HEK293 (cell line): ENCODE results near the gene KCNE1.

Source experiments
- CTCF ChIA-PET: fragments of 350-600 bp; formaldehyde crosslinking; extraction: SDS; loops from one replicate; lab custom pipeline; 2021; ENCODE audit warnings: antibody characterized with exemption; lab: Yijun Ruan, JAX
- POLR2A ChIA-PET: fragments of 300-600 bp; formaldehyde crosslinking; extraction: SDS; loops from one replicate; lab custom pipeline; 2020; ENCODE audit warnings: antibody characterized with exemption, inconsistent platforms; lab: Yijun Ruan, JAX
- H3K27ac ChIP-seq: fragments of 200-500 bp; sonication (Bioruptor generic); 2 replicates; pipeline ENCODE4 v1.5.1; 2014; ENCODE audit warnings: low read depth, low read length, control low read depth, inconsistent platforms; ENCODE audit errors: extremely low read depth
- H3K36me3 ChIP-seq, 2 experiments: fragments of 200-500 bp in 1 of 2; sonication (Bioruptor generic) in 1 of 2; 1 replicate in 1 of 2; 2 replicates in 1 of 2; pipeline ENCODE4 v1.5.1; 2014 to 2017; ENCODE audit warnings: inconsistent platforms in 2 of 2, low read length in 2 of 2; ENCODE audit not compliant: control insufficient read depth in 2 of 2, insufficient read depth in 1 of 2
- H3K4me1 ChIP-seq: fragments of 200-500 bp; sonication (Bioruptor generic); 2 replicates; pipeline ENCODE4 v1.5.1; 2014; ENCODE audit warnings: mild to moderate bottlenecking, low read length, inconsistent platforms; ENCODE audit not compliant: control insufficient read depth, insufficient read depth
- H3K4me3 ChIP-seq: 2 replicates; pipeline ENCODE4 v1.5.1; 2011; ENCODE audit warnings: low read depth, mild to moderate bottlenecking, control low read depth, low read length, moderate library complexity
- H3K9me3 ChIP-seq: fragments of 200-500 bp; sonication (Bioruptor generic); 2 replicates; pipeline ENCODE4 v1.5.1; 2014; ENCODE audit warnings: low read depth, low read length, inconsistent platforms; ENCODE audit not compliant: control insufficient read depth, insufficient read depth
- ATF2 ChIP-seq: fragments of 450-650 bp; formaldehyde crosslinking; IDR thresholded peaks from 2 replicates; pipeline ENCODE4 v1.5.1; 2016; ENCODE audit warnings: missing biosample characterization, missing genetic modification characterization, low read depth
- OSR2 ChIP-seq: fragments of 450-650 bp; formaldehyde crosslinking; IDR thresholded peaks from 2 replicates; pipeline ENCODE4 v1.5.1; 2016; ENCODE audit warnings: missing biosample characterization, missing genetic modification characterization
- SETDB1 ChIP-seq: IDR thresholded peaks from one replicate; pipeline ENCODE4 v1.6.1; 2017; ENCODE audit warnings: mild to moderate bottlenecking, low read length, moderate library complexity, mixed read lengths; ENCODE audit not compliant: insufficient read length
- YY2 ChIP-seq: fragments of 450-650 bp; formaldehyde crosslinking; IDR thresholded peaks from 2 replicates; pipeline ENCODE4 v1.5.1; 2016; ENCODE audit warnings: missing biosample characterization, missing genetic modification characterization
- ZFHX2 ChIP-seq: fragments of 450-650 bp; formaldehyde crosslinking; conservative IDR thresholded peaks from 2 replicates; pipeline ENCODE4 v1.5.1; 2016; ENCODE audit warnings: missing biosample characterization, missing genetic modification characterization
- ZFP69B ChIP-seq: fragments of 450-650 bp; formaldehyde crosslinking; IDR thresholded peaks from 2 replicates; pipeline ENCODE4 v1.5.1; 2016; ENCODE audit warnings: missing biosample characterization, missing genetic modification characterization
- ZNF211 ChIP-seq: fragments of 450-650 bp; formaldehyde crosslinking; IDR thresholded peaks from 2 replicates; pipeline ENCODE4 v1.5.1; 2016; ENCODE audit warnings: low read depth, missing biosample characterization, missing genetic modification characterization
- ZNF514 ChIP-seq: fragments of 450-650 bp; formaldehyde crosslinking; IDR thresholded peaks from 2 replicates; pipeline ENCODE4 v1.5.1; 2016; ENCODE audit warnings: missing biosample characterization, missing genetic modification characterization
- ZNF530 ChIP-seq: fragments of 450-650 bp; formaldehyde crosslinking; IDR thresholded peaks from 2 replicates; pipeline ENCODE4 v1.5.1; 2016; ENCODE audit warnings: low read depth, missing biosample characterization, missing genetic modification characterization
- ZNF585B ChIP-seq: fragments of 450-650 bp; formaldehyde crosslinking; IDR thresholded peaks from 2 replicates; pipeline ENCODE4 v1.5.1; 2016; ENCODE audit warnings: missing biosample characterization, missing genetic modification characterization
- ZNF621 ChIP-seq: fragments of 450-650 bp; formaldehyde crosslinking; IDR thresholded peaks from 2 replicates; pipeline ENCODE4 v1.5.1; 2017; ENCODE audit warnings: missing biosample characterization, missing genetic modification characterization
- ZNF654 ChIP-seq: fragments of 450-650 bp; formaldehyde crosslinking; IDR thresholded peaks from 2 replicates; pipeline ENCODE4 v1.5.1; 2016; ENCODE audit warnings: low read depth, missing biosample characterization, missing genetic modification characterization
- TF ChIP-seq, protein P1 (sequence below): fragments of 450-650 bp; formaldehyde crosslinking; conservative IDR thresholded peaks from 2 replicates; pipeline ENCODE4 v1.5.1; 2016; ENCODE audit warnings: low read depth, missing biosample characterization, missing genetic modification characterization
- TF ChIP-seq, protein P2 (sequence below): fragments of 450-650 bp; formaldehyde crosslinking; IDR thresholded peaks from 2 replicates; pipeline ENCODE4 v1.5.1; 2016; ENCODE audit warnings: missing biosample characterization, missing genetic modification characterization
- TF ChIP-seq, protein P3 (sequence below): IDR thresholded peaks from 2 replicates; pipeline ENCODE4 v1.6.1; 2011; ENCODE audit warnings: mild to moderate bottlenecking, low read depth, low read length, borderline replicate concordance
- TF ChIP-seq, protein P4 (sequence below): fragments of 450-650 bp; formaldehyde crosslinking; IDR thresholded peaks from 2 replicates; pipeline ENCODE4 v1.5.1; 2016; ENCODE audit warnings: missing biosample characterization, missing genetic modification characterization

KCNE1 gene

DNA sequence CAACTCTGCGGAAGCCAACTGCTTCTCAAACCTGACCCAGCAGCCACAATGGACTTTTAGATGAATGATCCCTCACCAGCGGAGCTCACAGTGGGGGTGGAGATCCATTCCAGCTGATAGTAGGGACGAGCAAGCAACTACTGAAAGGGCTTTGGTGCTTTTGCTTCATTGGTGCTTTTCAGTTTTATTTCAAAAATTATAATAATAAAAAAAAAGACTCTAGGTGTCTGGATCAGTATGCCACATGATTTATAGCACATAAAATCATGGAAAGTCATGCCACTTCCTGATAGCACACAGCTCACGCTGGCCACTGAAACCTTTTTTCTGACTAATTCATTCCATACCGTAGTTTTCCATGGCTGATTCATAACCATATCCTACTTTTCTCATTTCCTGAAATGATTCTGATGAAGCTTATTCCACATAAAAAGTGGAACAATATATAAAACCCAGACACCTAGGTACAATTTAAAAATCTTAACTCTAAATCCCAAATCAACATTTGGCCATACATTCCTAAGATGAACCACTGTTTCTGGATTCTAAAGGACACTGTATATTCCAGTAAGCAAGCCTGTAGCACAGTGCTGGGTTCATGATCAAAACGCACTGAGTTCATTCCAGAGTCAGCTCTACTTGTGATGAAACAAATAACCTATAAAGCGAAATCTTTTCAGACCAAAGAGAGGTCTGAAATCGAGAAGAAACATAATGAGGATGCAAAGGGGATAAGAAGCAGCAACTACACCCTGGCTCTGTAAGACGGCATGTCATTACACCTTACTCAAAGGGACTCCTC lies 41.3 kb upstream of the KCNE1 start:
- ChIA-PET POLR2A (no interaction called here), CTCF (interaction anchor here (1.1 to 3.2 kb wide), 3 partner anchors 10 to 50 kb away, joined by 3 to 17 read pairs (median 16); no protein-coding TSS in a partner anchor)
- no peak overlapping the region for H3K27ac ChIP-seq
- TF ChIP-seq, protein P1, sequence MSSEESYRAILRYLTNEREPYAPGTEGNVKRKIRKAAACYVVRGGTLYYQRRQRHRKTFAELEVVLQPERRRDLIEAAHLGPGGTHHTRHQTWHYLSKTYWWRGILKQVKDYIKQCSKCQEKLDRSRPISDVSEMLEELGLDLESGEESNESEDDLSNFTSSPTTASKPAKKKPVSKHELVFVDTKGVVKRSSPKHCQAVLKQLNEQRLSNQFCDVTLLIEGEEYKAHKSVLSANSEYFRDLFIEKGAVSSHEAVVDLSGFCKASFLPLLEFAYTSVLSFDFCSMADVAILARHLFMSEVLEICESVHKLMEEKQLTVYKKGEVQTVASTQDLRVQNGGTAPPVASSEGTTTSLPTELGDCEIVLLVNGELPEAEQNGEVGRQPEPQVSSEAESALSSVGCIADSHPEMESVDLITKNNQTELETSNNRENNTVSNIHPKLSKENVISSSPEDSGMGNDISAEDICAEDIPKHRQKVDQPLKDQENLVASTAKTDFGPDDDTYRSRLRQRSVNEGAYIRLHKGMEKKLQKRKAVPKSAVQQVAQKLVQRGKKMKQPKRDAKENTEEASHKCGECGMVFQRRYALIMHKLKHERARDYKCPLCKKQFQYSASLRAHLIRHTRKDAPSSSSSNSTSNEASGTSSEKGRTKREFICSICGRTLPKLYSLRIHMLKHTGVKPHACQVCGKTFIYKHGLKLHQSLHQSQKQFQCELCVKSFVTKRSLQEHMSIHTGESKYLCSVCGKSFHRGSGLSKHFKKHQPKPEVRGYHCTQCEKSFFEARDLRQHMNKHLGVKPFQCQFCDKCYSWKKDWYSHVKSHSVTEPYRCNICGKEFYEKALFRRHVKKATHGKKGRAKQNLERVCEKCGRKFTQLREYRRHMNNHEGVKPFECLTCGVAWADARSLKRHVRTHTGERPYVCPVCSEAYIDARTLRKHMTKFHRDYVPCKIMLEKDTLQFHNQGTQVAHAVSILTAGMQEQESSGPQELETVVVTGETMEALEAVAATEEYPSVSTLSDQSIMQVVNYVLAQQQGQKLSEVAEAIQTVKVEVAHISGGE (tag by site-specific recombination), result no peak
- TF ChIP-seq ZNF585B (tag by site-specific recombination), result no peak
- TF ChIP-seq ZFHX2 (tag by site-specific recombination), result no peak
- TF ChIP-seq ZNF211, result no peak
- no peak for TF ChIP-seq ZNF621 (tag by site-specific recombination)
- TF ChIP-seq YY2, result no peak
- no peak for TF ChIP-seq ZNF530 (tag by site-specific recombination)
- TF ChIP-seq, protein P2, sequence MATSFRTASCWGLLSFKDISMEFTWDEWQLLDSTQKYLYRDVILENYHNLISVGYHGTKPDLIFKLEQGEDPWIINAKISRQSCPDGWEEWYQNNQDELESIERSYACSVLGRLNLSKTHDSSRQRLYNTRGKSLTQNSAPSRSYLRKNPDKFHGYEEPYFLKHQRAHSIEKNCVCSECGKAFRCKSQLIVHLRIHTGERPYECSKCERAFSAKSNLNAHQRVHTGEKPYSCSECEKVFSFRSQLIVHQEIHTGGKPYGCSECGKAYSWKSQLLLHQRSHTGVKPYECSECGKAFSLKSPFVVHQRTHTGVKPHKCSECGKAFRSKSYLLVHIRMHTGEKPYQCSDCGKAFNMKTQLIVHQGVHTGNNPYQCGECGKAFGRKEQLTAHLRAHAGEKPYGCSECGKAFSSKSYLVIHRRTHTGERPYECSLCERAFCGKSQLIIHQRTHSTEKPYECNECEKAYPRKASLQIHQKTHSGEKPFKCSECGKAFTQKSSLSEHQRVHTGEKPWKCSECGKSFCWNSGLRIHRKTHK (tag by site-specific recombination), result no peak
- TF ChIP-seq, protein P3, sequence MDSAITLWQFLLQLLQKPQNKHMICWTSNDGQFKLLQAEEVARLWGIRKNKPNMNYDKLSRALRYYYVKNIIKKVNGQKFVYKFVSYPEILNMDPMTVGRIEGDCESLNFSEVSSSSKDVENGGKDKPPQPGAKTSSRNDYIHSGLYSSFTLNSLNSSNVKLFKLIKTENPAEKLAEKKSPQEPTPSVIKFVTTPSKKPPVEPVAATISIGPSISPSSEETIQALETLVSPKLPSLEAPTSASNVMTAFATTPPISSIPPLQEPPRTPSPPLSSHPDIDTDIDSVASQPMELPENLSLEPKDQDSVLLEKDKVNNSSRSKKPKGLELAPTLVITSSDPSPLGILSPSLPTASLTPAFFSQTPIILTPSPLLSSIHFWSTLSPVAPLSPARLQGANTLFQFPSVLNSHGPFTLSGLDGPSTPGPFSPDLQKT, result no peak
- no peak for TF ChIP-seq ZNF514 (tag by site-specific recombination)
- no peak for TF ChIP-seq ZNF654 (tag by site-specific recombination)
- no peak for TF ChIP-seq ATF2 (tag by site-specific recombination)
- no peak for TF ChIP-seq ZFP69B (tag by site-specific recombination)
- TF ChIP-seq OSR2 (tag by site-specific recombination), result no peak
- TF ChIP-seq, protein P4, sequence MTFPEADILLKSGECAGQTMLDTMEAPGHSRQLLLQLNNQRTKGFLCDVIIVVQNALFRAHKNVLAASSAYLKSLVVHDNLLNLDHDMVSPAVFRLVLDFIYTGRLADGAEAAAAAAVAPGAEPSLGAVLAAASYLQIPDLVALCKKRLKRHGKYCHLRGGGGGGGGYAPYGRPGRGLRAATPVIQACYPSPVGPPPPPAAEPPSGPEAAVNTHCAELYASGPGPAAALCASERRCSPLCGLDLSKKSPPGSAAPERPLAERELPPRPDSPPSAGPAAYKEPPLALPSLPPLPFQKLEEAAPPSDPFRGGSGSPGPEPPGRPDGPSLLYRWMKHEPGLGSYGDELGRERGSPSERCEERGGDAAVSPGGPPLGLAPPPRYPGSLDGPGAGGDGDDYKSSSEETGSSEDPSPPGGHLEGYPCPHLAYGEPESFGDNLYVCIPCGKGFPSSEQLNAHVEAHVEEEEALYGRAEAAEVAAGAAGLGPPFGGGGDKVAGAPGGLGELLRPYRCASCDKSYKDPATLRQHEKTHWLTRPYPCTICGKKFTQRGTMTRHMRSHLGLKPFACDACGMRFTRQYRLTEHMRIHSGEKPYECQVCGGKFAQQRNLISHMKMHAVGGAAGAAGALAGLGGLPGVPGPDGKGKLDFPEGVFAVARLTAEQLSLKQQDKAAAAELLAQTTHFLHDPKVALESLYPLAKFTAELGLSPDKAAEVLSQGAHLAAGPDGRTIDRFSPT (tag by site-specific recombination), result no peak
- TF ChIP-seq SETDB1, result no peak
- no peaks in the 10 kb centered on the region for H3K9me3 ChIP-seq
- H3K4me3 ChIP-seq, result no peak overlapping the region
- no peaks in the 10 kb centered on the region for H3K4me1 ChIP-seq
- no peaks in the 10 kb centered on the region for H3K36me3 ChIP-seq
